Right ventricle myocardium inferior (tissue), 1 donor: Measurements from ENCODE around the gene OSBPL1A. TPM values are rescaled to one million over a fixed set of nuclear protein-coding genes. Genes with fewer than 3 reads are reported as not detected.
A peak's percentile ranks its signal among the peaks of the same experiment; 100 is the strongest.

Source experiments
- ATAC-seq: fragments of 200-7000 bp; cut with Tn5 transposase; one replicate; pipeline ENCODE4 v1.9.1; 2020; ENCODE audit warnings: mild to moderate bottlenecking, moderate library complexity
- DNase-seq: peaks from one replicate; pipeline ENCODE4 v3.0.0; 2021; ENCODE audit errors: missing footprints
- intact Hi-C: fragments of 100-400 bp; cut with DNase I; formaldehyde crosslinking; loops from one replicate; pipeline ENCODE4 v1.11.0; 2022
- long read RNA-seq: library from polyadenylated mRNA; unstranded; transcript quantifications from one replicate; pipeline ENCODE4 v2.0.0, GENCODE V29; 2021
- total RNA-seq: library from RNA; stranded (reverse); fragmentation: NEBNext Ultra II Directional; extraction: Animal tissue kit (Norgen Biotek cat#: 25700); gene quantifications from one replicate; pipeline ENCODE4 v1.2.1, GENCODE V29; 2021
- donor health status: DM: no; HTN: yes; CAD: no; lungs with severe emphysema.

Gene OSBPL1A
- total RNA-seq = 78.9 TPM
- long read RNA-seq, transcript OSBPL1A-204 (14 exons, 3,317 nt) = major isoform, 42 of 55 reads
- long read RNA-seq, partial matches to known transcripts = 6 of 55 reads
- long read RNA-seq, other reads (novel, unspliced or antisense) = 7 of 55 reads

GRCh38 chr18:24397694-24398368 lies at the start of gene OSBPL1A:
Gene OSBPL1A (minus strand): TSS chr18:24397824. CDS start chr18:24377533, 20,291 bp downstream.
- ATAC-seq (peak; percentile 97), DNase-seq (peak; percentile 97)
- intact Hi-C loops = loop anchor here (1.0 kb wide), 1 partner anchor 28 kb away; the partner anchor contains the start of gene IMPACT

GRCh38 chr18:24446953-24447538 lies 49.4 kb upstream of the OSBPL1A start:
- no peak for ATAC-seq

GRCh38 chr18:24446453-24446852 lies 48.8 kb upstream of the OSBPL1A start:
- ATAC-seq (no peak), DNase-seq (no peak)
- intact Hi-C loops = no loop called here

More at GRCh38 chr18:24446953-24447538, 49.4 kb upstream of the OSBPL1A start:
- no peak for DNase-seq
- intact Hi-C loops = no loop called here

- ATAC-seq = no peak
- intact Hi-C loops = no loop called here
- DNase-seq = no peak
Measured at GRCh38 chr18:24443870-24444269, 46.2 kb upstream of the OSBPL1A start.

- DNase-seq (no peak), ATAC-seq (no peak)
- intact Hi-C loops = no loop called here
Measured at GRCh38 chr18:24436939-24437338, 39.3 kb upstream of the OSBPL1A start.

- ATAC-seq = no peak
- intact Hi-C loops = no loop called here
- DNase-seq = no peak
Measured at GRCh38 chr18:24432618-24433017, 35.0 kb upstream of the OSBPL1A start.

- intact Hi-C loops = loop anchor here (10.0 kb wide), 2 partner anchors 56 to 64 kb away; no protein-coding TSS in a partner anchor
- no peak for ATAC-seq
- no peak for DNase-seq
Measured at GRCh38 chr18:24429188-24429587, 31.6 kb upstream of the OSBPL1A start.

- DNase-seq (no peak), ATAC-seq (no peak)
- intact Hi-C loops = loop anchor here (10.0 kb wide), 2 partner anchors 56 to 64 kb away; no protein-coding TSS in a partner anchor
Measured at GRCh38 chr18:24428709-24429108, 31.1 kb upstream of the OSBPL1A start.

GRCh38 chr18:24427484-24427883 lies 29.9 kb upstream of the OSBPL1A start:
- ATAC-seq = no peak
- no peak for DNase-seq
- intact Hi-C loops = loop anchor here (10.0 kb wide), 2 partner anchors 57 to 63 kb away; no protein-coding TSS in a partner anchor

GRCh38 chr18:24426398-24427294 lies 29.0 kb upstream of the OSBPL1A start, which contains the start of gene IMPACT:
Gene IMPACT (plus strand): TSS chr18:24426670. CDS start chr18:24426757, 87 bp downstream.
- DNase-seq (peak; percentile 94), ATAC-seq (peak; percentile 98)
- intact Hi-C loops = loop anchor here (1.0 to 10.0 kb wide), 3 partner anchors 29 to 62 kb away; partner anchors contain the start of gene OSBPL1A

- DNase-seq (no peak), ATAC-seq (no peak)
- intact Hi-C loops = loop anchor here (1.0 to 10.0 kb wide), 3 partner anchors 29 to 61 kb away; partner anchors contain the start of gene OSBPL1A
Measured at GRCh38 chr18:24426073-24426397, 28.4 kb upstream of the OSBPL1A start.

- ATAC-seq = no peak
- intact Hi-C loops = loop anchor here (10.0 kb wide), 2 partner anchors 57 to 63 kb away; no protein-coding TSS in a partner anchor
- DNase-seq = no peak
Measured at GRCh38 chr18:24421831-24422230, 24.2 kb upstream of the OSBPL1A start.

- intact Hi-C loops = loop anchor here (10.0 kb wide), 2 partner anchors 56 to 64 kb away; no protein-coding TSS in a partner anchor
- DNase-seq = no peak
- ATAC-seq = no peak
Measured at GRCh38 chr18:24420551-24420950, 22.9 kb upstream of the OSBPL1A start.

GRCh38 chr18:24417480-24417879 lies 19.9 kb upstream of the OSBPL1A start:
- ATAC-seq (no peak), DNase-seq (no peak)
- intact Hi-C loops = no loop called here

GRCh38 chr18:24414349-24415003 lies 16.9 kb upstream of the OSBPL1A start:
- ATAC-seq (no peak), DNase-seq (no peak)
- intact Hi-C loops = no loop called here

GRCh38 chr18:24413148-24413547 lies 15.5 kb upstream of the OSBPL1A start:
- ATAC-seq = no peak
- intact Hi-C loops = no loop called here
- no peak for DNase-seq

GRCh38 chr18:24408496-24408895 lies 10.9 kb upstream of the OSBPL1A start:
- no peak for ATAC-seq
- intact Hi-C loops = no loop called here
- DNase-seq = no peak

- DNase-seq (no peak), ATAC-seq (no peak)
- intact Hi-C loops = no loop called here
Measured at GRCh38 chr18:24404591-24404990, 7.0 kb upstream of the OSBPL1A start.
